HCT116 (cell line): ENCODE data around the gene SRSF7. TPM values are rescaled to one million over a fixed set of nuclear protein-coding genes. Genes with fewer than 3 reads are reported as not detected.

ENCODE experiments used
- ATAC-seq: fragments of 200-7000 bp; cut with Tn5 transposase; 2 replicates; pipeline ENCODE4 v1.9.1; 2020; ENCODE audit warnings: mild to moderate bottlenecking, moderate library complexity
- BruUV-seq: library from RNA; stranded (reverse); fragments of 400-500 nt; replicated peaks from 2 replicates; lab custom pipeline; 2021; lab: Mats Ljungman, UMichigan
- CTCF ChIA-PET: fragments of 300-600 bp; sonication (Branson Sonifier 250); formaldehyde crosslinking; loops from one replicate; lab custom pipeline; 2021; ENCODE audit warnings: antibody characterized with exemption; lab: Charles Lee
- POLR2A ChIA-PET: fragments of 300-600, 350-600 bp; sonication (Branson Sonifier 250); formaldehyde crosslinking; loops from one replicate; lab custom pipeline; 2021; ENCODE audit warnings: antibody characterized with exemption; lab: Charles Lee
- RAD21 ChIA-PET, 2 experiments: fragments of 300-600 bp; sonication (Branson Sonifier 250); formaldehyde crosslinking; loops; one replicate each; lab custom pipeline; 2023; ENCODE audit warnings: low total read pairs in 2 of 2; ENCODE audit not compliant: uncharacterized antibody in 2 of 2, unreplicated experiment in 2 of 2, low non-redundant PET in 1 of 2; lab: Charles Lee
- DNase-seq: peaks from one replicate; pipeline ENCODE4 v3.0.0-alpha.2; 2010; ENCODE audit warnings: low read depth, low spot score
- H2AFZ ChIP-seq: fragments of 200-600 bp; shearing (Covaris generic), sonication (generic); 2 replicates; pipeline ENCODE4 v1.6.1; 2017; ENCODE audit warnings: low read depth, mixed run types, mixed read lengths, antibody characterized with exemption, low read length; ENCODE audit not compliant: poor library complexity, severe bottlenecking
- H3K27ac ChIP-seq: 2 replicates; pipeline ENCODE4 v1.5.1; 2012; ENCODE audit warnings: low read depth, low read length
- H3K27me3 ChIP-seq: fragments of 200-600 bp; sonication (generic); 2 replicates; pipeline ENCODE4 v1.6.1; 2016; ENCODE audit warnings: mixed run types, low read length, mixed read lengths; ENCODE audit not compliant: insufficient read depth
- H3K36me3 ChIP-seq, 2 experiments: fragments of 200-500 bp in 1 of 2; fragments of 200-600 bp in 1 of 2; sonication (Bioruptor generic) in 1 of 2; sonication (generic) in 1 of 2; 2 replicates each; pipeline versions ENCODE4 v1.5.1 to v1.6.1; 2014 to 2016; ENCODE audit warnings: low read length in 2 of 2, inconsistent platforms in 1 of 2, mixed read lengths in 1 of 2, mixed run types in 1 of 2; ENCODE audit not compliant: insufficient read depth in 2 of 2, control insufficient read depth in 1 of 2
- H3K4me1 ChIP-seq, 2 experiments: fragments of 200-600 bp in 1 of 2; sonication (generic) in 1 of 2; 2 replicates each; pipeline versions ENCODE4 v1.5.1 to v1.6.1; 2012 to 2017; ENCODE audit warnings: low read length in 2 of 2, inconsistent platforms in 1 of 2, mild to moderate bottlenecking in 1 of 2, mixed read lengths in 1 of 2, mixed run types in 1 of 2, moderate library complexity in 1 of 2; ENCODE audit not compliant: insufficient read depth in 2 of 2, control insufficient read depth in 1 of 2
- H3K4me2 ChIP-seq: fragments of 200-600 bp; sonication (generic); 2 replicates; pipeline ENCODE4 v1.6.1; 2017; ENCODE audit warnings: mixed run types, low read length, mixed read lengths
- H3K4me3 ChIP-seq, 2 experiments: fragments of 200-600 bp in 1 of 2; sonication (generic) in 1 of 2; replicated peaks in 1 of 2; 2 replicates each; pipeline ENCODE4 v1.5.1; 2011 to 2016; ENCODE audit warnings: low read length in 2 of 2, control low read depth in 1 of 2, low read depth in 1 of 2, mild to moderate bottlenecking in 1 of 2, mixed read lengths in 1 of 2, mixed run types in 1 of 2
- H3K79me2 ChIP-seq: fragments of 200-600 bp; sonication (generic); 2 replicates; pipeline ENCODE4 v1.6.1; 2017; ENCODE audit warnings: mild to moderate bottlenecking, mixed run types, low read length, moderate library complexity, mixed read lengths; ENCODE audit not compliant: insufficient read depth
- H3K9ac ChIP-seq: fragments of 200-600 bp; sonication (generic); 2 replicates; pipeline ENCODE4 v1.6.1; 2016; ENCODE audit warnings: low read length, mixed read lengths
- H3K9me2 ChIP-seq: fragments of 200-600 bp; sonication (generic), shearing (Covaris generic); 2 replicates; pipeline ENCODE4 v1.6.1; 2017; ENCODE audit warnings: mixed run types, mild to moderate bottlenecking, moderate library complexity; ENCODE audit not compliant: insufficient read depth
- H3K9me3 ChIP-seq, 2 experiments: fragments of 200-500 bp in 1 of 2; fragments of 200-600 bp in 1 of 2; sonication (Bioruptor generic) in 1 of 2; sonication (generic) in 1 of 2; 2 replicates each; pipeline ENCODE4 v1.6.1; 2014 to 2017; ENCODE audit warnings: low read length in 2 of 2, mixed read lengths in 2 of 2, inconsistent platforms in 1 of 2, low read depth in 1 of 2, mild to moderate bottlenecking in 1 of 2, mixed run types in 1 of 2, moderate library complexity in 1 of 2; ENCODE audit not compliant: control insufficient read depth in 1 of 2, insufficient read depth in 1 of 2
- H4K20me1 ChIP-seq: fragments of 200-600 bp; sonication (generic), shearing (Covaris generic); 2 replicates; pipeline ENCODE4 v1.6.1; 2017; ENCODE audit warnings: mixed run types, mild to moderate bottlenecking, moderate library complexity; ENCODE audit not compliant: insufficient read depth
- JUND ChIP-seq: IDR thresholded peaks from 2 replicates; pipeline ENCODE4 v1.6.1; 2012
- POLR2A ChIP-seq: IDR thresholded peaks from 2 replicates; pipeline ENCODE4 v1.7.0; 2011; ENCODE audit warnings: borderline replicate concordance; ENCODE audit not compliant: insufficient read depth, insufficient read length; ENCODE audit errors: extremely low read depth
- SRF ChIP-seq: IDR thresholded peaks from 2 replicates; pipeline ENCODE4 v1.6.1; 2012; ENCODE audit warnings: low read depth
- ZFX ChIP-seq: fragments of 450-650 bp; IDR thresholded peaks from 2 replicates; pipeline ENCODE4 v1.6.1; 2017
- intact Hi-C: fragments of 100-400 bp; cut with micrococcal nuclease; formaldehyde crosslinking; loops from 2 replicates; pipeline ENCODE4 v1.10.0; 2022
- total RNA-seq: library from RNA; stranded (reverse); gene quantifications from one replicate; pipeline ENCODE4 v1.2.1, GENCODE V29; 2021; ENCODE audit not compliant: unreplicated experiment
- TF ChIP-seq, protein P1 (sequence below), 3 experiments: fragments of 200-600 bp in 1 of 3; sonication (generic) in 1 of 3; IDR thresholded peaks in 2 of 3; conservative IDR thresholded peaks in 1 of 3; 2 replicates each; pipeline ENCODE4 v1.5.1; 2012 to 2017; ENCODE audit warnings: low read depth in 2 of 3, low read length in 2 of 3, antibody characterized with exemption in 1 of 3, borderline replicate concordance in 1 of 3, control low read depth in 1 of 3, mild to moderate bottlenecking in 1 of 3, mixed read lengths in 1 of 3, mixed run types in 1 of 3, moderate library complexity in 1 of 3; ENCODE audit not compliant: insufficient read depth in 1 of 3

SRSF7 gene
- total RNA-seq, 1 experiment from 2014 or later, result 215 TPM

DNA sequence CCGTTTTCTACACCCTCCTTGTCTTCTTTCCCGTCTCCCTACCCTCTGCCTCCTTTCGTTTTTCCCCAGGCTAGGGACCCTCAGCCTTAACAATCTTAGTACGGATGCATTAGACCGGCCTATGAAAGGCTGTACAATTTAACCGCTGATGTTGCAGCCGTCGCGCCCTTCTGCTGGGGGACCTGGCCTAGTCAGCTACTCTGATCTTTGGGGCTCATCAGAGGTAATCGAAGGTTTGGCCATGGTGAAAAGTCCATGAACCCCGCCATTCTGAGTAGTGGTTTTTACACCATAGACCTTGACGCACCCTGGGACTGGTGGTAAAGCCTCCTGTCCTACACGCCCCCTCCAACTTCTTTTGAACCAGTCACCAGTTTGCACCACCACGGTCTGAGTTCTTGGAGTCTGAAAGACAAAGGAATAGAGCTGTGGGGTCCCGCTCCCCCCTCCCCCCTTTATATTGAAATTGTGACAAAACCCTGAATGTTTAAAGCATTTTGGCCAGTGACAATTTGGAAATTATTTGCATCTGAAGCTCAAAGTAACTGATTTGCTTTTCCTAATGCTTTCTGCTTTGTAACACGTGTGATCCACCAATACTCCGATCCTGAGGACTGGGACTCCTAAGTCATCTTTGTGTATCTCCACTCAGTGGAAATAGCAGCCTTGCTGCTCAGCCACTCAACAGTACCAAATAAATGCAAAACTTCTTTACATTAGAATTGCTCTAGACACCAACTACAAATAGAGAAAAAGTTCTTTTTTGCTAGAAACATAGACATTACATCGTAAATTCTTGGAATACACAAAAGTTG, 642 bp upstream of the SRSF7 start:
- TF ChIP-seq JUND (no peak), POLR2A (no peak), ZFX (peak; percentile 49; the same call in 1 of the 2 replicates), SRF (peak; percentile 8; the same call in 1 of the 2 replicates)
- TF ChIP-seq, protein P1, sequence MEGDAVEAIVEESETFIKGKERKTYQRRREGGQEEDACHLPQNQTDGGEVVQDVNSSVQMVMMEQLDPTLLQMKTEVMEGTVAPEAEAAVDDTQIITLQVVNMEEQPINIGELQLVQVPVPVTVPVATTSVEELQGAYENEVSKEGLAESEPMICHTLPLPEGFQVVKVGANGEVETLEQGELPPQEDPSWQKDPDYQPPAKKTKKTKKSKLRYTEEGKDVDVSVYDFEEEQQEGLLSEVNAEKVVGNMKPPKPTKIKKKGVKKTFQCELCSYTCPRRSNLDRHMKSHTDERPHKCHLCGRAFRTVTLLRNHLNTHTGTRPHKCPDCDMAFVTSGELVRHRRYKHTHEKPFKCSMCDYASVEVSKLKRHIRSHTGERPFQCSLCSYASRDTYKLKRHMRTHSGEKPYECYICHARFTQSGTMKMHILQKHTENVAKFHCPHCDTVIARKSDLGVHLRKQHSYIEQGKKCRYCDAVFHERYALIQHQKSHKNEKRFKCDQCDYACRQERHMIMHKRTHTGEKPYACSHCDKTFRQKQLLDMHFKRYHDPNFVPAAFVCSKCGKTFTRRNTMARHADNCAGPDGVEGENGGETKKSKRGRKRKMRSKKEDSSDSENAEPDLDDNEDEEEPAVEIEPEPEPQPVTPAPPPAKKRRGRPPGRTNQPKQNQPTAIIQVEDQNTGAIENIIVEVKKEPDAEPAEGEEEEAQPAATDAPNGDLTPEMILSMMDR (IDR thresholded peaks at IDR 0.05 in 2 of 3, conservative IDR thresholded peaks at IDR 0.05 in 1 of 3; ENCODE audit: borderline replicate concordance in 1 of 3, insufficient read depth in 1 of 3, low read depth in 2 of 3, low read length in 2 of 3), result no peak
- intact Hi-C loops, result no loop called here
- H2AFZ ChIP-seq, result peak overlapping the region; percentile 79
- ChIA-PET RAD21 (no interaction called here), CTCF (interaction anchor here (1.1 to 1.4 kb wide), 3 partner anchors 170 to 215 kb away, joined by 3 to 7 read pairs (median 4); no protein-coding TSS in a partner anchor), POLR2A (interaction anchor here (0.5 to 2.4 kb wide), 62 partner anchors 9 to 1375 kb away, joined by 3 to 27 read pairs (median 4); partner anchors contain the start of genes DHX57, GALM, GEMIN6 and MORN2)
- H3K27me3 ChIP-seq, result no peaks in the 10 kb centered on the region
- H3K9me2 ChIP-seq, result no peaks in the 10 kb centered on the region
- H4K20me1 ChIP-seq, result peaks cover 37% of the 10 kb centered on the region; the same call in 1 of the 2 replicates
- peak overlapping the region; percentile 92 for H3K4me2 ChIP-seq
- peak overlapping the region; percentile 76 to 100 for H3K4me3 ChIP-seq
- DNase-seq, result no peak
- H3K79me2 ChIP-seq, result peaks cover 43% of the 10 kb centered on the region
- H3K4me1 ChIP-seq, result peaks cover 9 to 17% of the 10 kb centered on the region in 2 experiments
- no peaks in the 10 kb centered on the region for H3K9me3 ChIP-seq
- peak overlapping the region; percentile 95 for H3K9ac ChIP-seq
- peak overlapping the region; percentile 29 for H3K27ac ChIP-seq
- ATAC-seq, result peak; percentile 8; the same call in 1 of the 2 replicates
- BruUV-seq, result TSS peak; percentile 48
- peaks cover 30 to 38% of the 10 kb centered on the region in 2 experiments for H3K36me3 ChIP-seq
